HG03159 (cell line): ENCODE data around the gene SLC38A11.

ENCODE experiments used
- ATAC-seq: cut with Tn5 transposase; IDR thresholded peaks from one replicate; pipeline ENCODE4 v1.9.1; 2021; ENCODE audit warnings: mild to moderate bottlenecking, moderate library complexity; ENCODE audit not compliant: unreplicated experiment

Gene SLC38A11

DNA sequence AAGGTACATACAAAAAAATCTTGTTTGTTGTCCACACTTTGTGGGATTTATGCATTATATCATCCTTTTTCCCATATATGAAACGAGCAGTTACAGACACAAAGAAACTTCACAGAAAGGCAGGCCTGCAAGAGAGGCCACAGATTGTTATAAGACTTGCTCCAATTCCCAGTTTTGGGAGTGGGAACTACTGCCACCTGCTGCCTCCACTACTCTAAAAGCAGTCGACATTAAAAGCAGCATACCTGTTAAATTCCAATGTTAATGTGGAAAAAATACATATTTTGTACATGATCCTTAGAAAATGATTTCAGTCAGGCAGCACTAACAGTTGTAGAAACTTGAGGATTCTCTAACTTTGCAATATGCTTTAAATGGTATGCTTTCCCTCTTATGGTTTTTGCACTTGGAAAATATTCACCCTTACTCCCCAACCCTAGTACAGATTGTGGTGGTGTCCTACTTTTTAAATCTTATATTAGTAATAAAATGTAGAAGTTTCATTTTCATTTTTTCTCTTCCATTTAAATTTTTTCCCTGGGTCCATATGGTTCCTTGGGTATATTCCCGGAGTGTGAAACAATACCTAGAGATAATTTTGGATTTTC lies 37.9 kb downstream of the SLC38A11 start:
- ATAC-seq = no peak

DNA sequence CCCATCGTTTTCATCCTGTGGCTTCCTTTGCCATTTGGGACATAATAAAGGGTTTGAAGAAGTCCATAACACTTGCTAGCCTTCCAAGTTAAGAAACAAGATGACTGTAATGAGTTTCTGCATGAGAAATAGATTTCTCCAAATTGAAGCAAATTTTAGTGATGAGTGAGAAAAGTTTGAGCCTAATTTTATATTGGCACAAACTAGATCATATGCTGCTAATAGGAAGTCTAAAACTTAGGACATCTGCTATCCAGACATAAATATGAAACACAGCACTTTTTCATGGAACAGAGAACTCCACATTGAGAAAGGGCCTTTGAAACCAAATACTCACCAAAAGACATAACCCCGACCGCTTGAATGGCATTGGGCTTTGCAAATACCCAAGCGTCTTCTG lies 39.8 kb downstream of the SLC38A11 start:
- ATAC-seq = no peak

DNA sequence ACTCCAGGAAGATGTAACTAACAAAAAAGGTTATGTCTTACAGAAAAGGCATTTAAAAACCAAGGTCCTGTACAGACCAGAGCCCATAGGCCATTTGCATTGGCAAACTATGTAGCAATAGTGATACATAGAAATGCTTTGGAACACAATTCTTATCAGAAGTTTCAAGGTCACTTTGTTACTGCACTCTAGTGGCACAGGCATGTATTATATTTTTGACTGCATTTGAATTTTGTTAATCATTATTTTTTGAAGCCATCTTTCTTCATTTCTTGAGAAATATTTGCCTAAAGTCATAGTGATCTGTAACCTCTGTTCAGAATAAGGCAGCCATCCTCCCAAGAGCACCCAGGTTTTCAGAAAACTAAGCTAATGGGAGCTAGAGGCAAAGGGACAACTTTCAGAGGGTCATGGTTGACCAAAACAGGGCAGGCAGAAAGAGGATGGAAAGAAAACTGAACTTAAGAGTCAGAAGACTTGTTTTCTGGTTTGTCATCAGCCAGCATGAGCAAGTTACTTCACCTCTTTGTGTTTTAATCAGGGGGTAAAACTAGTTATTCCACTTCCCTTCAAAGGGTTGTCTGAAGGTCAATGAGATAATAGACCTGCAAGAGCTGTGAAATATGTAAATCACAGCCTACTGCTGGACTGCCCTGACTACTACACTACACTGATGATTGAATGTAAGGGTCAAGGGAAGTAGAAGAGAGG lies 41.5 kb downstream of the SLC38A11 start:
- no peak for ATAC-seq

DNA sequence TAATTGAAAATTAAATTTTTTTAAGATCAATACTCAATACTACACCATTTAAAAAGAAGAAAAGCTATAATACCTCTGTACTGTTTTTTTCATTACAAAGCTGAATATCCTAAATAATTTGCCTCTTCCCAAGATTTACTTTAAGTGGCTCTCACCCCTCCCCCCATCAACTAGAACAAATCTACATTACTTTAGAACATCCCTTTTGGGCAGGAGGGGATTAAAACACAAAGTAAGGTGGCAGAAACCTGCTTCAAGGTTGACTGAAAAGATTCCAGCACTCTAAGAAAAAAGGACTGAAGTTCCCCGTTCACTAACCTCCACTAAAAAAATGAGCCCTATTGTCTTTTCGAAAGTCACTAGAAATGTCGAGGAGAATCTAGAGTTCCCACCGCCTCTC lies 42.3 kb downstream of the SLC38A11 start:
- no peak for ATAC-seq

DNA sequence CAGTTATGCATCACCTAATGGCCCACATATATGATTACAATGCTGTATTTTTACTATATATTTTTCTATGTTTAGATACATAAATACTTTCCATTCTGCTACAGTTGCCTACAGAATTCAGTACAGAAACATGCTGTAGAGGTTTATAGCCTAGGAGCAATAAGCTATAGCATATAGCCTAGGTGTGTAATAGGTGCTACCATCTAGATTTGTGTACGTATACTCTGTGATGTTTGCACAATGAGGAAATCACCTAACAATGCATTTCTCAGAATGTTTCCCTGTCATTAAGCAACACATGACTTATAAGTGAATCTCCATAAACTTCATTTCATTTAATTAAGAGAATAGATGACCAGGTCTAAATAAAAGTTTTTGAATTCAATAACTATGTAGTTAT lies 43.5 kb downstream of the SLC38A11 start:
- ATAC-seq = no peak

DNA sequence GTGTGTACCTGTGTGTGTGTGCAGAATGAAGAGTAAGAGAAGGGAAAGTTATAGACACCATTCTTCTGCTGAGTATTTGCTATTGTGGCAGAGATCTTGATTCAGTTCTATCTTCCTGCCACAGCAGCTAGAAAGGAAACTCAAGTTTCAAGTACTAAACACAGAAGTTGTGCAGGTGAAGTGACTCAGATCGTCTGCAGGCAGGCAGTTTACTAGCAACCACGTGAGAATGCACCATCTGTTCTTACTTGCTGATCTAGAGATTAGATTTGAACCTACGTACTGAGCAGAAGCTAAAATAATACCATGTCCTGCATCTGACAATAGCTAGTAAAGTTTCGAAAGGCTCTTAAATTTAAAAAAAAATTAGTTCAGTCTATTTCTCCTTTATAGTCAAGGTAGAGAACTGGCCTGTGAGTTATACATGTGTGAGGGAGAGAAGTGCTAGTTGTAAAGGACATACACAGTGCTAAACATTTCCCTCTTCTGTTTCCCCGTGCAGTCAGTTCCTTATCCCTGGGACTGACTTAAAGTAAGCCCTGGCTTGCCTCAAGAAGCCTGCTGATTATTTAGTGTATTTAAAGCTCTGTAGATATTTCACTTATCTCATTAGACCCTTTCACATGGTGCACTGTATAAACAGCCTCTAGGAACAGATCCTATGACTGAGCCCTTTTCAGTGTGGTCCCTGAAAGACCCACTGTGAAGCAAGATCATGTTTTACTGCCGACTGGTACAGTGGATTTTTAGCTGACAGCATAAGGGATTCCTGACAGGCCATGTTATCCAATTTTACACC lies 45.0 kb downstream of the SLC38A11 start:
- ATAC-seq = peak; percentile 75

DNA sequence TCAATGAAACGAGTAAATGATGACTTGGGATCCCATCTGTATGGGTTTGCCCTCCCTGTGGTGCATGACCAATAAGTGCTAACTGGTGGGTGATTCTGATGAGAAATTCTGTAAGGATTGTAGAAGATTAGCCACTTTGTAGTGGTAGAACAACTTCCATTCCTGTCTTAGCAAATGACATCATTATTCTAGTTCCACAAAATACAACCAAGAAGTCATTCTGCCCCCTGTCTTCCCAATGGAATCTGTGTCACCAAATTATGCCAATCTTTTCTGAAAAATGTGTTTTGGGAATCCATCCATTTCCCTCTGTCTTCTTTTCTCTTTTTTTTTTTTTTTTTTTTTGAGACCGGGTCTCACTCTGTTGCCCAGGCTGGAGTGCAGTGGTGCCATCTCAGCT lies 48.4 kb downstream of the SLC38A11 start:
- ATAC-seq = no peak

DNA sequence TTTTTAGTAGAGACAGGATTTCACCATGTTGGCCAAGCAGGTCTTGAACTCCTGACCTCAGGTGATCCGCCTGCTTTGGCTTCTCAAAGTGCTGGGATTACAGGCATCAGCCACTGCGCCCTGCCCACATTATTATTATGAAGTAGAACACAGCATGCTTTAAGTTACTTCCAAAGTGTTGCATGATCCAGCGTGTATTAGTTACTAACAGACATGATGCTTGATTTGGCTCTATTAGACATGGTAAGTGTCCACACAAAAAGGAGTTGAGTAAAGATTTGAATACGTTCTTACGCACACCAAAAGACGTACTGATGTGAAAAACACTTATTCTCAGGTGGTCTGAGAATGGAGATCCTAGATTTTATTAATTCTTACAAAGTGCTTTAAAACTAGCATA lies 50.0 kb downstream of the SLC38A11 start:
- no peak for ATAC-seq

DNA sequence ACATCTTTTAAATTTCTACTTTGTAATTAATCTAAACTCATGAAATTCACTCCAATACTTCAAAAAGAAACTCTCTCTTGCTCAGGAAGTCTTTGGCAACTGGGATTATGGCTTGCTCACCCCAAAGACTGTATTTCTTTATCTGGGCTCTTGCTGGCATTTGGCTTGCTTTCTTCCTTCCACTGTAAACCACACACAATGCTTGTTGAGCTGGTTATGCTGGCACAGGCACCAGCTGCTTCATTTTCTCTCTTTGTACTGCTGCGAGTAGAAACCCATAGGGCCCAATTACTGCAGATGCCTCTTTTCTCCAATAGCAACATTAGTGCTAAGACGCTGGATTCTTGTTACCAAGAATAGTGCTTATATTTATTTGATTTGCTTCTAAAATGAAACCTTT lies 51.4 kb downstream of the SLC38A11 start:
- no peak for ATAC-seq

DNA sequence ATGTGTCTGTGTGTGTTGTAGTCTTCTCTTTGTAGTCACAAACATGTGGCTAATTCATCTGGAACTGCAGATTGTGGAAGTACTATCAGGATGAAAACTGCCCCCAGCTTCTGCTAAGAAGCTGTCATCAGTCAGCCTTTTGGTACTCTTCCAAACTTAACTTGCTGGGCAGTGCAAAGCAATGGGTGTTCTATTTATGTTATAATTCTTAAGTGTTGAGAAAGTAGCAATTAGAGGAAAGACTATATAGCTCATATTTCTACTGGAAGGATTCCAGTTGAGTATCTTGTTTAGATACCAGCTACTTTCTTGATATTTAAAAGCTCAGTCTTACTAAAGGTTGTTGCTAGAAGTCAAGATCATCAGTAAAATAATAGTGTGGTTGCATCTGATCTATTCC lies 52.1 kb downstream of the SLC38A11 start:
- ATAC-seq = no peak

DNA sequence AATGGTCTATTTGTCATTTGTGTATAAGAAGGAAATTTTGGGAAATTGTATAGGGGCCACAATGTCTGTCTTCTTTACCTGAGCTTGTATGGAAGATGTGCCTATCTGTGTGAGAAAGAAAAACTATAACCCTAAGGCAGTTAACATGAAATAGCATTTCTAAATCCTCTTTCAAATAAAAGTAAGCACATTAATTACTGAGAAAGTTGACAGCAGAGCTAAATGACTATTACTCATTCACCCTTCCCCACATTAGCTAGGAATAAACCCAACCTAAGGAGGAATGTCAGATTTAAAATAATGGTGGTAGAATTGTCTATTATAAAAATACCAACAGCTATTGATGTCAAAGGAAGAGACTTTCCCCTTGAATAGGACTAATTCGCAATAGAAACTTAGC lies 56.2 kb downstream of the SLC38A11 start:
- no peak for ATAC-seq

DNA sequence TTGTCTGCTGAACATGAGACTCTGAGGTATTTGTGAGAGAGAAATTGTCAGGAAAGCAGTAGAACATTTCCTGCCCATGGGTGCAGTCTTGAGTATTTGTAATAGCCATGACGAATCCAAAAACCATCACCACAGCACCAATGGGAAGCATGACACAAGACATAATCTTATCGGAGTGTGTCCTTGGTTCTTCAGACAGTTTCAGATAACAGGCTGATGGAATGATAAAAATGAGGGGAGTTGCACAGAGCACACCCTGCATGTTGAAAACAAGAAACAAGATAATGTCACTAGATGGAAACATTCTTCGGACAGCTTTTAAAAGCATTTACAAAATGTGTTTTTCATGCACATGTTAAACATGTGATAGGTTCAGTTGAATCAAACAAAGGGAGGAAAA lies 56.9 kb downstream of the SLC38A11 start:
- ATAC-seq = no peak

DNA sequence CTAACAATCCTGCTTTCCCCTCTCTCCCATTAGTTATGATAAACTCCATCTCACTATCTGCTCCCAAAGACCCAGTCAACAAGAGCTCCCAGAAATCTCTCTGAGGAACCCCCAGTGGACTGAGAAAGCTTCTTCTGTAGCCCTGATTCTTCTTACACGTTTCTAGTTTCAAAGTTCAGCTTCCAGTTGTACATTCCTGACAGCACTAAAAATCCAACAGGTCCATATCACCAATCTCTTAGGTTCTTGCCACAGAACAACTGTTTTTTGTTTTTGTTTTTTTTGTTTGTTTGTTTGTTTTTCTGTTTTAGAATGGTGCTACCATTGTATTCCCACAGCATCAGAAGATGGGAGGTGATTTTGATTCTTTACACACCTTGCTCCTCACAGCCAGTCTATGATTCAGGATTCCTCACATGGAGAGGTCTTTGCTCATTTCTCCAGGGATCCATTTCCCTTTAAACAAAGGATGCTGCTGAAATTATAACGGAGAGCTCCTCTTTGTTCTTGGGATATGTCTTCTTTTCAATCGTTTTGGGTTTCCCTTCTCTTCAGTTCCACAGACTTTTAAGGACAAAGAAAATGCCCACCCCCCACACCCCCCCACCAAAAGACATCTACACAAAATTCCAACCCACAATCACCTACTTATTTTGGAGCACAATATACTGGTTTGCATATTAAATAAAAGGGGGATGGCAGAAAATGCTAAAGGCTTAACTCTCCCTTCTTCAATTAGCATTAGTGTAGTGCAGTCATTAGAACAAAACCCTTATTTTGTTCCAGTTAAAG lies 57.7 kb downstream of the SLC38A11 start:
- ATAC-seq = no peak

DNA sequence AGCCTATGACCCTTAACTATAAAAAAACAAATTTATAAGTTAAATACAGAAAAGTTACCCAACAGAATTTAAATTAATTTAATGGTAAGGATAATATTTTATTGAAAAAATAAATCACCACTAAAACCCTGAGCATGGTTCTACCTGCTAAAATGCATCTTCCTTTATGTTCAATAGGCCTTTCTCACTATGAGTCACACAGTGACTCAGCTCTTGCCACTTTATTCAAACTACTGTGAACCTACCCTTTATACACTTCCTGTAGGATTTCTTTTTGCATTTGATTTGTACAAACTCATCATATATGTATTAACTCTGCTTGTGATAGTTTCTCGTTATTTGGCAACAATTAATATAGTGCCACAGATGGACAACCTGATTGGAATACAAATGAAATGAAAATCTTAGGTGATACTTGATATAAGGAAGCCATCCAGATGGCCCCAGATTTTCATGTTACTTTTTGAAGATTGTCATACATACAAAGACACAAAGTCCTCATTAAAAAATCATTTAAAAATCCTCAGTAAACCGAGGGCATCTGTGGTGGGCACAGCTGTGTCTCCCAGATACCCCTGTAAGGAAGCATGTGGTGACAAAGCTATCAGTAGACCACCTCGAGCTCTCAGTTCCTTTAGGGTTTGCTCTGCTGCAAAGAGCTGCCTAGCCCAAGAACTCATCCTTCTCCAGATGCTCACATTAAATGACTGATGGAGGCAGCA lies 58.5 kb downstream of the SLC38A11 start:
- ATAC-seq = peak; percentile 99

DNA sequence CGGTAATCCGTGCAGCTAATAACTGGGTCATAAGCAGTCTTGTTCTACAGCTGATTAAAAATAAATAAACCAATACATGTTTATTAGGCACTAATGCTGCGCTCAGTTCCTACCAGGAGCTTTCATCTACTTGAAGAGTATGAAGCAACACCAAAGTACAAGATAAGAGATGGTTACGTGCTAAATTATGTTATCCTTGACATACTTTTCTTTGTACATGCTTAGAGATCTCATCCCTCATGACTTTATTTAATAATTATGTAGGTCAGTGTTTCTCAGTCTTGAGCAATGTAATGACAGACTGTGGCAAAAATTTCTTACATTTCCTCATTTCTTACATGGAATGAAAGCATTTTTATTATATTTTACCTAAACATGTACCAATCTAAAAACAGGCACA lies 59.1 kb downstream of the SLC38A11 start:
- ATAC-seq = no peak

DNA sequence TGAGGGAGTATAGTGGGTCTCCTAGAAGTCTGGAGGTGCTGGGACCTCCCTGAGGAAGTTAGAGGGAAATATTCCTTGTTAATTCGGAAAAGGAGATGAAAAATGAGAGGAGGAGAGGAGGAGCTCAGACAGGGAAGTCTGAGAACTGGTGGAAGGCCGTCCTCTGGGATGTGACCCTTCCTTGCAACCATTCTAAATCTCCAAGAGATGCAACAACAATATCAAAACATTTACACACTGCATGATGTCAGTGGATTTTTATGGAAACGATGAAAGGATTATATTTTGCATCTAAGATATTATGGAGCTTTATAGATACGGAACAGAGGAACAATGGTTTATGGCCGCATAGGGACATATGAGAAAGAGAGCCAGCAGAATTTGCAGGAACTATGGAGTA lies 63.9 kb downstream of the SLC38A11 start:
- ATAC-seq = no peak

DNA sequence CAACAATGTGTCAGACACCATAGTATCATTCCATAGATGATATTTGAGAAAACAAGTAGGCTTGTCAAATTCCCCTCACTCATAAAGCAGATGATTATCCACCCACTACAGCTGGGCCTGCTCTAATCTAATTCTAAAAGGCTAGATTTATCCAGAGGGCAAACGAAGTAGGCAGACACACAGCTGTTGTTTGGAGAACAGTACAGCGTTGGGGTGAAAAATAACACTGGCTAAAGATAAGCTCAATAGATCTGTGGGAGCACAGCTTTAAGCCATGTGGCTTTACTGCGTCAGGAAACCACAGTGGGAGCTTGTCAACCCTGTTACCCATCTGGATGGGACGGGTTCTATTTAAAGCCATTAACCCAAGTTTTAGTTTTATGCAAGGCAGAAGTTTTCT lies 64.8 kb downstream of the SLC38A11 start:
- no peak for ATAC-seq

DNA sequence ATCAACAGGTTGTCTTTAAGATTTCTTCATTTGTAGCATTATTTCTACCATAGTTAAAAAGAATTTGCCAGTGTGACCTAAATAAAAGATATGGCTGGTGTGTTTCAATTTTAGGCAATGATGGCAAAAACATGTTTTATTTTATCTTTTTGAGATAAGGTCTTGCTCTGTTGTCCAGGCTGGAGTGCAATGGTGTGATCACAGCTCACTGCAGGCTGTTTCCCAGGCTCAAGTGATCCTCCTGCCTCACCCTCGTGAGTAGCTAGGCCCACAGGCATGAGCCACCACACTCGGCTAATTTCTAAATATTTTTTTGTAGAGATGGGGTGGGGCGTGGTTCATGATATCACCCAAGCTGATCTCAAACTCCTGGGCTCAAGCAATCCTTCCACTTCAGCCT lies 66.7 kb downstream of the SLC38A11 start:
- no peak for ATAC-seq

DNA sequence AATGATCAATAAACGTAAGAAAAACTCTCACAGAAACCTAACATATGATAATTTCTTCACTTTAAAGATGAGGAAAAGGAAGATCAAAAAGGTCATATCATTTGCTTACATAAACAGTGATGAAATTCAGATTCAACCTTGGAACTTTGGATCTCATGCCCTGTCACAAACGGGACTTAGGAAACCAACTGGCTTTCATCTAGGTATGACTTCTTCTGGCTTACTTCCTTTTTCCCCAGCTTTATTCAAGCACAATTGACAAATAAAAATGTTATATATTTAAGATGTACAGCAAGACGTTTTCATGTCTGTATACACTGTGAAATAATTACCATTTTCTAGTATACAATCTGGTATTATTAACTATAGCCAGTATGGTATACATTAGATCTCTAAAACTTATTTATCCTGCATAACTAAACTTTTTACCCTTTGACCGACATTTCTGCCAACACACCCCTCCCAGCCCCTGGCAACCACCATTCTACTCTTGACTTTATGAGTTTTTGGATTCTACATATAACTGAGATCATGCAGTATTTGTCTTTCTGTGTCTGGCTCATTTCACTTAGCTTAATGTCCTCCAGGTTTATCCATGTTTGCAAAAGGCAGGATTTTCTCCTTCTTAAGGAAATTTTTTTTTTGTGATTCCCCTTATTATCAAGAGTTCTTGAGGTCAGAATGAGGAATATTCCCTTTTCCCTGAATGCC lies 67.7 kb downstream of the SLC38A11 start:
- ATAC-seq = no peak

DNA sequence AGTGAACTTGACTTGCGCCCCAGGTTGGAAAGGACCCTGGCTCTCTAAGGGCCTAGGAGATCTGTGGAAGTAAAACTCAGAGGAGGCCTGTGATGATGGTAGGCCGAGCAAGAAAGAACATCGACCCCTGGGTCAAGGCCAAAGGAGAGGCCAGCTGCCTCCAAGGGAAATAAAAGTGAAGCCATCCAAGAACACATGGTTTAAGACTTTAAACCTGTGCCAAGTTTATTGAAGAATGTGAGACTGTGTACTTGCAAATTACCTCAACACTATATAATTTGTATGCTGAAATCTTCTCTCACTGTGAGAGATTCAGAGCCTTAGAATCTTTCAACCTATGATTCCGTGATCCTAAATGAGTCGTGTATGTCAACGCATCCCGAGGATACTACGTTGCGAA lies 73.0 kb downstream of the SLC38A11 start:
- ATAC-seq = no peak
